ENCODE results near the gene ZNF93. TPM values are rescaled to one million over a fixed set of nuclear protein-coding genes. Genes with fewer than 3 reads are reported as not detected.
"Not testable (repeated sequence)": the region's sequence is repeated elsewhere in the genome, so short reads cannot be mapped to it uniquely, and the experiment has no call there.

Gene ZNF93
- polyA plus RNA-seq, 1 of the 3 experiments (the other 2 are of a cell fraction) = 4.3 TPM

DNA sequence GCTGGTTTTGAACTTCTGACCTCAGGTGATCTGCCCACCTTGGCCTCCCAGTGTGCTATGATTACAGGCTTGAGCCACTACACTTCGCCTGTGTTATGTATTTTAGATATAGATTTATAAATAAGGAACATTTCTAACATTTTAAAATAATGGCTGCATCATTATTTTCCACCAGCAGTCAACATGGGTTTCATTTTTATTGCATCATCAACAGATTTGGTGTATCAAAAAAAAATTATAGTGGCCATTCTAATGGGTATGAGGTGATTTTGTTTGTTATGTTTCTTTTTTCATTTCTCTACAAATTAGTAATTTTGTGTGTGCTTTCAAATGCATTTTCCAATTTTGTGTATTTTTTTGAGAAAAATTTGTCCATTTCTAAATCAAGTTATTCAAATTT lies 16.2 kb upstream of the ZNF93 start:
- no peak for TF ChIP-seq FOXJ3 (CRISPR knock-in tag; IDR thresholded peaks at IDR 0.05)
- TF ChIP-seq GATA2 (CRISPR knock-in tag; IDR thresholded peaks at IDR 0.05) = no peak
- TF ChIP-seq, protein P1, sequence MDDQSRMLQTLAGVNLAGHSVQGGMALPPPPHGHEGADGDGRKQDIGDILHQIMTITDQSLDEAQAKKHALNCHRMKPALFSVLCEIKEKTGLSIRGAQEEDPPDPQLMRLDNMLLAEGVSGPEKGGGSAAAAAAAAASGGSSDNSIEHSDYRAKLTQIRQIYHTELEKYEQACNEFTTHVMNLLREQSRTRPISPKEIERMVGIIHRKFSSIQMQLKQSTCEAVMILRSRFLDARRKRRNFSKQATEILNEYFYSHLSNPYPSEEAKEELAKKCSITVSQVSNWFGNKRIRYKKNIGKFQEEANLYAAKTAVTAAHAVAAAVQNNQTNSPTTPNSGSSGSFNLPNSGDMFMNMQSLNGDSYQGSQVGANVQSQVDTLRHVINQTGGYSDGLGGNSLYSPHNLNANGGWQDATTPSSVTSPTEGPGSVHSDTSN (IDR thresholded peaks at IDR 0.05) = no peak
- no peak for TF ChIP-seq MEF2A (IDR thresholded peaks at IDR 0.05; ENCODE audit: borderline replicate concordance, low read depth)
- TF ChIP-seq TEAD4 (IDR thresholded peaks at IDR 0.05; ENCODE audit: borderline replicate concordance, insufficient read depth) = no peak
- no peak for TF ChIP-seq RCOR1 (IDR thresholded peaks at IDR 0.05; ENCODE audit: low read length)
- TF ChIP-seq, protein P2, sequence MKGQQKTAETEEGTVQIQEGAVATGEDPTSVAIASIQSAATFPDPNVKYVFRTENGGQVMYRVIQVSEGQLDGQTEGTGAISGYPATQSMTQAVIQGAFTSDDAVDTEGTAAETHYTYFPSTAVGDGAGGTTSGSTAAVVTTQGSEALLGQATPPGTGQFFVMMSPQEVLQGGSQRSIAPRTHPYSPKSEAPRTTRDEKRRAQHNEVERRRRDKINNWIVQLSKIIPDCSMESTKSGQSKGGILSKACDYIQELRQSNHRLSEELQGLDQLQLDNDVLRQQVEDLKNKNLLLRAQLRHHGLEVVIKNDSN (IDR thresholded peaks at IDR 0.05; ENCODE audit: borderline replicate concordance, low read depth) = no peak
- no peak for TF ChIP-seq TCF12 (IDR thresholded peaks at IDR 0.05)
- TF ChIP-seq SIN3A (IDR thresholded peaks at IDR 0.05; ENCODE audit: borderline replicate concordance, low read depth, low read length) = no peak
- no peak for TF ChIP-seq POLR2AphosphoS5 (IDR thresholded peaks at IDR 0.05; ENCODE audit: low read depth, low read length)
- H3K9me3 ChIP-seq = peaks cover 28% of the 10 kb centered on the region
- ChIA-PET CTCF (no interaction called here), POLR2A (no interaction called here)
- H3K4me1 ChIP-seq (ENCODE audit: control insufficient read depth in 1 of 2, insufficient read depth in 2 of 2, low read depth in 1 of 2, low read length in 1 of 2) = no peaks in the 10 kb centered on the region
- H3K4me2 ChIP-seq = no peak overlapping the region
- no peaks in the 10 kb centered on the region for H3K79me2 ChIP-seq (ENCODE audit: insufficient read depth)
- no peaks in the 10 kb centered on the region for H4K20me1 ChIP-seq (ENCODE audit: insufficient read depth)
- H3K4me3 ChIP-seq (ENCODE audit: low read depth in 2 of 2, low read length in 1 of 2) = no peak overlapping the region; a peak in 1 of 4 replicates
- H3K9me2 ChIP-seq = no peaks in the 10 kb centered on the region
- no peaks in the 10 kb centered on the region for H3K27me3 ChIP-seq (ENCODE audit: insufficient read depth)
- H3K36me3 ChIP-seq (replicated peaks in 1 of 2; ENCODE audit: control insufficient read depth in 1 of 2, insufficient read depth in 2 of 2, low read length in 1 of 2) = peaks cover 10 to 51% of the 10 kb centered on the region in 2 experiments
- no peak for DNase-seq
- H3K27ac ChIP-seq (ENCODE audit: low read depth in 2 of 2, low read length in 1 of 2) = no peak overlapping the region
- H2AFZ ChIP-seq (ENCODE audit: low read depth) = no peak overlapping the region
- no peak overlapping the region for H3K9ac ChIP-seq
- H3F3A ChIP-seq (replicated peaks; ENCODE audit: insufficient read depth) = peaks cover 3% of the 10 kb centered on the region
- WGBS (ENCODE audit: low lambda C conversion rate) = 95% methylated on average over 1 of the region's 1 CpG

DNA sequence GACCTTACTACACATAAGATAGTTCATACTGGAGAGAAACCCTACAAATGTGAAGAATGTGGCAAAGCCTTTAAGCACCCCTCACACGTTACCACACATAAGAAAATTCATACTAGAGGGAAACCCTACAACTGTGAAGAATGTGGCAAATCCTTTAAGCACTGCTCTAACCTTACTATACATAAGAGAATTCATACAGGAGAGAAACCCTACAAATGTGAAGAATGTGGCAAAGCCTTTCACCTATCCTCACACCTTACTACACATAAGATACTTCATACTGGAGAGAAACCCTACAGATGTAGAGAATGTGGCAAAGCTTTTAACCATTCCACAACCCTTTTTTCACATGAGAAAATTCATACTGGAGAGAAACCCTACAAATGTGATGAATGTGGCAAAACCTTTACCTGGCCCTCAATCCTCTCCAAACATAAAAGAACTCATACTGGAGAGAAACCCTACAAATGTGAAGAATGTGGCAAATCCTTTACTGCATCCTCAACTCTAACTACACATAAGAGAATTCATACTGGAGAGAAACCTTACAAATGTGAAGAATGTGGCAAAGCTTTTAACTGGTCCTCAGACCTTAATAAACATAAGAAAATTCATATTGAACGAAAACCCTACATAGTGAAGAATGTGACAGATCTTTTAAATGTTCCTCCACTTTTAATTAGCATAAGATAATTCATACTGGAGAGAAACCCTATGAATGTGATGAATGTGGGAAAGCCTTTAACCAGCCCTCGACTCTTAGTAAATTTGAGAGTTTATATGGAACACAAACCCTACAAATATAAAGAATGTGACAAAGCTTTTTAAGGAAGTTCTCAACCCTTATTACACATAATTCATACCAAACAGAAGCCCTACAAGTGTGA lies 8.4 kb upstream of the ZNF93 start:
- CTCF ChIA-PET = not testable (repeated sequence)
- WGBS (ENCODE audit: low lambda C conversion rate) = 82% methylated on average over 3 of the region's 3 CpGs

More for the DNA sequence above, 8.4 kb upstream of the ZNF93 start:
- H3K4me3 ChIP-seq (ENCODE audit: low read depth in 2 of 2, low read length in 1 of 2); H3K27me3 ChIP-seq (ENCODE audit: insufficient read depth); H3K4me2 ChIP-seq; POLR2A ChIA-PET; H3K27ac ChIP-seq (ENCODE audit: low read depth in 2 of 2, low read length in 1 of 2); H4K20me1 ChIP-seq (ENCODE audit: insufficient read depth); DNase-seq; H3K9ac ChIP-seq; H3F3A ChIP-seq (replicated peaks; ENCODE audit: insufficient read depth); H2AFZ ChIP-seq (ENCODE audit: low read depth); H3K9me2 ChIP-seq; H3K79me2 ChIP-seq (ENCODE audit: insufficient read depth); H3K4me1 ChIP-seq (ENCODE audit: control insufficient read depth in 1 of 2, insufficient read depth in 2 of 2, low read depth in 1 of 2, low read length in 1 of 2): not testable (repeated sequence)
- Histone ChIP-seq H3K9me3 (peaks cover 55% of the 10 kb centered on the region), H3K36me3 (replicated peaks in 1 of 2; ENCODE audit: control insufficient read depth in 1 of 2, insufficient read depth in 2 of 2, low read length in 1 of 2) (peaks cover 20 to 44% of the 10 kb centered on the region in 2 experiments)
